Endothelial cell of umbilical vein (primary cell): ENCODE results near the gene RAB18. TPM values are rescaled to one million over a fixed set of nuclear protein-coding genes. Genes with fewer than 3 reads are reported as not detected.

ENCODE experiments used
- BruUV-seq: library from RNA; stranded (reverse); fragments of 400-500 nt; replicated peaks from 2 replicates; lab custom pipeline; 2021; lab: Mats Ljungman, UMichigan
- CTCF ChIA-PET: fragments of 300-600, 350-600 bp; sonication (Branson Sonifier 250); formaldehyde crosslinking; loops from one replicate; lab custom pipeline; 2021; ENCODE audit warnings: antibody characterized with exemption, inconsistent platforms; lab: Charles Lee
- POLR2A ChIA-PET: fragments of 300-600, 350-600 bp; sonication (Branson Sonifier 250); formaldehyde crosslinking; loops from one replicate; lab custom pipeline; 2021; ENCODE audit warnings: antibody characterized with exemption, inconsistent platforms; lab: Charles Lee
- DNase-seq: peaks from one replicate; pipeline ENCODE4 v3.0.0-alpha.2; 2011; ENCODE audit warnings: low read depth, low spot score
- FAIRE-seq: peaks from 2 replicates; lab custom pipeline; 2011; peaks lifted over from hg19 to GRCh38; lab: Jason Lieb, UNC
- H2AFZ ChIP-seq: 2 replicates; pipeline ENCODE4 v1.6.0; 2012; ENCODE audit warnings: low read depth, low read length, control low read depth, inconsistent platforms
- H3K27ac ChIP-seq: 2 replicates; pipeline ENCODE4 v1.5.1; 2011; ENCODE audit warnings: low read depth, mild to moderate bottlenecking, control low read depth, low read length, moderate library complexity; ENCODE audit not compliant: insufficient read depth
- H3K27me3 ChIP-seq, 2 experiments: 2 replicates each; pipeline versions ENCODE4 v1.6.0 to v1.6.1; 2011; ENCODE audit warnings: low read length in 2 of 2, mixed read lengths in 1 of 2; ENCODE audit not compliant: control insufficient read depth in 2 of 2, insufficient read depth in 2 of 2
- H3K36me3 ChIP-seq, 2 experiments: 2 replicates in 1 of 2; 3 replicates in 1 of 2; pipeline ENCODE4 v1.5.1; 2011; ENCODE audit warnings: low read length in 2 of 2, mild to moderate bottlenecking in 1 of 2, moderate library complexity in 1 of 2; ENCODE audit not compliant: control insufficient read depth in 2 of 2, insufficient read depth in 2 of 2; ENCODE audit errors: extremely low read depth in 1 of 2
- H3K4me1 ChIP-seq: 3 replicates; pipeline ENCODE4 v1.5.1; 2011; ENCODE audit warnings: mild to moderate bottlenecking, low read length; ENCODE audit not compliant: control insufficient read depth, insufficient read depth; ENCODE audit errors: extremely low read depth
- H3K4me2 ChIP-seq: 2 replicates; pipeline ENCODE4 v1.6.1; 2011; ENCODE audit warnings: low read length, control low read depth, mixed read lengths; ENCODE audit not compliant: insufficient read depth
- H3K4me3 ChIP-seq, 3 experiments: fragments of 200-600 bp in 1 of 3; sonication (generic), shearing (Covaris generic) in 1 of 3; replicated peaks in 1 of 3; 2 replicates each; pipeline ENCODE4 v1.5.1; 2011 to 2016; ENCODE audit warnings: control low read depth in 3 of 3, low read length in 3 of 3, mild to moderate bottlenecking in 2 of 3, inconsistent platforms in 1 of 3, low read depth in 1 of 3, moderate library complexity in 1 of 3; ENCODE audit not compliant: insufficient read depth in 1 of 3
- H3K79me2 ChIP-seq: 2 replicates; pipeline ENCODE4 v1.6.0; 2012; ENCODE audit warnings: low read length, inconsistent platforms; ENCODE audit not compliant: control insufficient read depth, insufficient read depth
- H3K9ac ChIP-seq: replicated peaks from 2 replicates; pipeline ENCODE3; 2011; ENCODE audit warnings: low read length, control low read depth; ENCODE audit not compliant: insufficient read depth; ENCODE audit errors: extremely low read depth
- H3K9me1 ChIP-seq: replicated peaks from 3 replicates; pipeline ENCODE4 v1.6.0; 2011; ENCODE audit warnings: mild to moderate bottlenecking, low read length; ENCODE audit not compliant: control insufficient read depth, insufficient read depth; ENCODE audit errors: extremely low read depth
- H3K9me3 ChIP-seq: replicated peaks from 2 replicates; pipeline ENCODE4 v1.5.1; 2012; ENCODE audit warnings: low read length, inconsistent platforms; ENCODE audit not compliant: control insufficient read depth, insufficient read depth
- H4K20me1 ChIP-seq: replicated peaks from 2 replicates; pipeline ENCODE3; 2011; ENCODE audit warnings: mild to moderate bottlenecking, low read length; ENCODE audit not compliant: control insufficient read depth, insufficient read depth; ENCODE audit errors: extremely low read depth
- EZH2 ChIP-seq: IDR thresholded peaks from 2 replicates; pipeline ENCODE4 v1.6.1; 2012; ENCODE audit warnings: borderline replicate concordance, low read depth, mild to moderate bottlenecking, moderate library complexity, low read length, inconsistent platforms; ENCODE audit not compliant: severe bottlenecking
- FOS ChIP-seq: IDR thresholded peaks from 2 replicates; pipeline ENCODE4 v1.6.1; 2011; ENCODE audit warnings: mild to moderate bottlenecking, low read length, moderate library complexity, borderline replicate concordance; ENCODE audit not compliant: insufficient read depth
- GATA2 ChIP-seq: IDR thresholded peaks from 2 replicates; pipeline ENCODE4 v1.7.0; 2011; ENCODE audit warnings: low read depth, mild to moderate bottlenecking, moderate library complexity, mixed read lengths, low read length; ENCODE audit not compliant: insufficient read length, insufficient read depth
- JUN ChIP-seq: IDR thresholded peaks from 2 replicates; pipeline ENCODE4 v1.6.1; 2011; ENCODE audit warnings: borderline replicate concordance, low read depth; ENCODE audit not compliant: insufficient read length, insufficient read depth
- MYC ChIP-seq: IDR thresholded peaks from one replicate; pipeline ENCODE4 v1.6.1; 2011; ENCODE audit warnings: mild to moderate bottlenecking, low read depth, low read length
- POLR2A ChIP-seq: IDR thresholded peaks from 2 replicates; pipeline ENCODE4 v1.6.1; 2012; ENCODE audit warnings: low read depth, mild to moderate bottlenecking, control low read depth, low read length
- POLR2AphosphoS5 ChIP-seq: IDR thresholded peaks from 2 replicates; pipeline ENCODE4 v1.6.1; 2012; ENCODE audit warnings: low read depth, mild to moderate bottlenecking, control low read depth, low read length, moderate library complexity; ENCODE audit not compliant: insufficient read depth
- dilution Hi-C: fragments of 300-500 bp; cut with MboI; formaldehyde crosslinking; loops from one replicate; pipeline ENCODE4 v1.15.0; 2019; ENCODE audit warnings: low sequenced_read_pairs; ENCODE audit not compliant: extremely low pct_ligation_motif_present
- intact Hi-C: fragments of 100-400 bp; cut with micrococcal nuclease; formaldehyde crosslinking; loops from one replicate; pipeline ENCODE4 v1.10.0; 2022
- polyA plus RNA-seq, 4 experiments: library from polyadenylated mRNA; depleted of rRNA in 3 of 4; stranded (reverse) in 3 of 4; unstranded in 1 of 4; fragments of >200 nt; gene quantifications; 2 replicates each; pipeline versions ENCODE4 v1.2.1 to v1.2.3, GENCODE V29; 2011 to 2012; ENCODE audit warnings: missing spikeins in 1 of 4
- total RNA-seq: library from RNA; stranded (reverse); gene quantifications from 2 replicates; pipeline ENCODE4 v1.2.3, GENCODE V29; 2021
- TF ChIP-seq, protein P1 (sequence below), 2 donors: IDR thresholded peaks; 1 replicate in 1 of 2; 2 replicates in 1 of 2; pipeline ENCODE4 v1.5.1; 2011; ENCODE audit warnings: low read length in 2 of 2, mild to moderate bottlenecking in 2 of 2, moderate library complexity in 2 of 2, control low read depth in 1 of 2, inconsistent platforms in 1 of 2, low read depth in 1 of 2; ENCODE audit not compliant: insufficient read depth in 1 of 2; ENCODE audit errors: extremely low read depth in 1 of 2
- TF ChIP-seq, protein P2 (sequence below): IDR thresholded peaks from 2 replicates; pipeline ENCODE4 v1.6.1; 2011; ENCODE audit not compliant: insufficient read depth, insufficient read length

RAB18 gene
- total and polyA plus RNA-seq, 2 donors (not counting 3 experiments of a cell fraction or from before 2014, with no cell fraction given), result 20.4 to 108 TPM

DNA sequence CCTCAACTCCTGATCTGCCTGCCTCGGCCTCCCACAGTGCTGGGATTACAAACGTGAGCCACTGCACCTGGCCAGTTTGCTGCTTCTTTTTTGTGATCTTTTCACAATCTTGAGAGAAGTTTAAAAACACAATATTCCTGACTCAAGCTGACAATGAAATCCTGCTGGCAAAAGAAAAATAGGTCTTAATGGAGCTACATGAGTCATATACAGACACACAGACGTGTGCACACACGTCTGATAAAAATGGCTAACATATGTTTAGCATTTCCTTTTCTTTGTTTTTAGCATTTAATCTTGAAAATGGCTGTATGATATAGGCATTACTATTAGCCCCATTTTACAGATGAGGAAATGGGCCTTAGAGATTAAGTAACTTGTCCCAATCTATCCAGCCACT is 29.4 kb upstream of the RAB18 start:
- no peak for FAIRE-seq
- DNase-seq, result no peak
- H3K27me3 ChIP-seq, result peaks cover 3 to 5% of the 10 kb centered on the region in 2 experiments
- no peaks in the 10 kb centered on the region for H3K9me3 ChIP-seq
- BruUV-seq, result no TSS peak
- no peaks in the 10 kb centered on the region for H4K20me1 ChIP-seq
- no peak overlapping the region for H3K4me3 ChIP-seq
- H2AFZ ChIP-seq, result no peak overlapping the region
- no peak overlapping the region for H3K27ac ChIP-seq
- ChIA-PET POLR2A (no interaction called here), CTCF (interaction anchor here (1.9 kb wide), 1 partner anchor 29 kb away, joined by 5 read pairs; no protein-coding TSS in a partner anchor)
- no peak overlapping the region for H3K4me2 ChIP-seq
- dilution Hi-C loops, result no loop called here
- H3K4me1 ChIP-seq, result no peaks in the 10 kb centered on the region
- H3K36me3 ChIP-seq, result no peaks in the 10 kb centered on the region
- no peaks in the 10 kb centered on the region for H3K9me1 ChIP-seq
- H3K79me2 ChIP-seq, result no peaks in the 10 kb centered on the region
- intact Hi-C loops, result no loop called here
- no peak overlapping the region for H3K9ac ChIP-seq
- TF ChIP-seq POLR2A (no peak), MYC (no peak), EZH2 (no peak), GATA2 (no peak), POLR2AphosphoS5 (no peak), JUN (no peak), FOS (no peak)
- TF ChIP-seq, protein P1, sequence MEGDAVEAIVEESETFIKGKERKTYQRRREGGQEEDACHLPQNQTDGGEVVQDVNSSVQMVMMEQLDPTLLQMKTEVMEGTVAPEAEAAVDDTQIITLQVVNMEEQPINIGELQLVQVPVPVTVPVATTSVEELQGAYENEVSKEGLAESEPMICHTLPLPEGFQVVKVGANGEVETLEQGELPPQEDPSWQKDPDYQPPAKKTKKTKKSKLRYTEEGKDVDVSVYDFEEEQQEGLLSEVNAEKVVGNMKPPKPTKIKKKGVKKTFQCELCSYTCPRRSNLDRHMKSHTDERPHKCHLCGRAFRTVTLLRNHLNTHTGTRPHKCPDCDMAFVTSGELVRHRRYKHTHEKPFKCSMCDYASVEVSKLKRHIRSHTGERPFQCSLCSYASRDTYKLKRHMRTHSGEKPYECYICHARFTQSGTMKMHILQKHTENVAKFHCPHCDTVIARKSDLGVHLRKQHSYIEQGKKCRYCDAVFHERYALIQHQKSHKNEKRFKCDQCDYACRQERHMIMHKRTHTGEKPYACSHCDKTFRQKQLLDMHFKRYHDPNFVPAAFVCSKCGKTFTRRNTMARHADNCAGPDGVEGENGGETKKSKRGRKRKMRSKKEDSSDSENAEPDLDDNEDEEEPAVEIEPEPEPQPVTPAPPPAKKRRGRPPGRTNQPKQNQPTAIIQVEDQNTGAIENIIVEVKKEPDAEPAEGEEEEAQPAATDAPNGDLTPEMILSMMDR (IDR thresholded peaks at IDR 0.05; ENCODE audit: extremely low read depth in 1 of 2, insufficient read depth in 1 of 2, low read depth in 1 of 2, low read length in 2 of 2), result no peak
- TF ChIP-seq, protein P2, sequence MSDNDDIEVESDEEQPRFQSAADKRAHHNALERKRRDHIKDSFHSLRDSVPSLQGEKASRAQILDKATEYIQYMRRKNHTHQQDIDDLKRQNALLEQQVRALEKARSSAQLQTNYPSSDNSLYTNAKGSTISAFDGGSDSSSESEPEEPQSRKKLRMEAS, result no peak
